ENCODE data around the gene FXYD7. TPM values are rescaled to one million over a fixed set of nuclear protein-coding genes. Genes with fewer than 3 reads are reported as not detected.

Gene FXYD7
- total and polyA plus RNA-seq, 9 of the 15 experiments (the other 6 are each of a cell fraction or from before 2014, with no cell fraction given) = 0.10 to 0.80 (median 0.31) TPM; not detected in 3

- TF ChIP-seq STAT6 (CRISPR knock-in tag; IDR thresholded peaks at IDR 0.05) (no peak), CTBP1 (IDR thresholded peaks at IDR 0.05; ENCODE audit: borderline replicate concordance) (peak; percentile 29; the same call in 1 of the 2 replicates), OTX1 (CRISPR knock-in tag; IDR thresholded peaks at IDR 0.05) (no peak), RBM39 (optimal IDR thresholded peaks at IDR 0.05; ENCODE audit: low read depth, low read length) (no peak), HOMEZ (CRISPR knock-in tag; IDR thresholded peaks at IDR 0.05) (no peak), ZKSCAN3 (CRISPR knock-in tag; IDR thresholded peaks at IDR 0.05) (no peak), NCOA4 (IDR thresholded peaks at IDR 0.05; ENCODE audit: partially characterized antibody) (no peak), TAF7 (tag; IDR thresholded peaks at IDR 0.05) (no peak), ZNF766 (CRISPR knock-in tag; conservative IDR thresholded peaks at IDR 0.05) (no peak), HNRNPK (IDR thresholded peaks at IDR 0.05; ENCODE audit: low read depth, low read length, poor library complexity, severe bottlenecking) (no peak), TAF15 (IDR thresholded peaks at IDR 0.05; ENCODE audit: low read depth, low read length) (no peak), NCOR1 (IDR thresholded peaks at IDR 0.05) (no peak)
Observed at GRCh38 chr19:35107545-35107944, 35.5 kb upstream of the FXYD7 start (continued).
